Neural cell (in vitro differentiated cells): ENCODE data around the gene PGM3. TPM values are rescaled to one million over a fixed set of nuclear protein-coding genes. Genes with fewer than 3 reads are reported as not detected.

Source experiments
- H2AFZ ChIP-seq: fragments of 200-600, 300-800 bp; sonication (generic), shearing (Covaris generic); 2 replicates; pipeline ENCODE4 v1.6.0; 2014; ENCODE audit warnings: low read depth, mild to moderate bottlenecking, antibody characterized with exemption, low read length, moderate library complexity
- H3F3A ChIP-seq: fragments of 200-600 bp; shearing (Covaris generic); 2 replicates; pipeline ENCODE4 v1.6.1; 2016; ENCODE audit warnings: mild to moderate bottlenecking, moderate library complexity, mixed read lengths, antibody characterized with exemption, low read length; ENCODE audit not compliant: insufficient read depth, poor library complexity, severe bottlenecking
- H3K27ac ChIP-seq: fragments of 200-600, 300-800 bp; sonication (generic), shearing (Covaris generic); 2 replicates; pipeline ENCODE4 v1.5.1; 2014; ENCODE audit warnings: mild to moderate bottlenecking, low read length, moderate library complexity
- H3K27me3 ChIP-seq: fragments of 300-800, 200-600 bp; sonication (generic), shearing (Covaris generic); 2 replicates; pipeline ENCODE4 v1.6.0; 2014; ENCODE audit warnings: mild to moderate bottlenecking, low read depth, low read length, moderate library complexity; ENCODE audit not compliant: insufficient read depth
- H3K36me3 ChIP-seq: fragments of 300-800, 200-600 bp; sonication (generic), shearing (Covaris generic); 2 replicates; pipeline ENCODE4 v1.5.1; 2014; ENCODE audit warnings: mild to moderate bottlenecking, antibody characterized with exemption, low read length, moderate library complexity; ENCODE audit not compliant: insufficient read depth
- H3K4me2 ChIP-seq: fragments of 300-800, 200-600 bp; sonication (generic), shearing (Covaris generic); 2 replicates; pipeline ENCODE4 v1.6.0; 2014; ENCODE audit warnings: mild to moderate bottlenecking, low read length
- H3K4me3 ChIP-seq: fragments of 300-800, 200-600 bp; sonication (generic), shearing (Covaris generic); 2 replicates; pipeline ENCODE4 v1.5.1; 2014; ENCODE audit warnings: mild to moderate bottlenecking, low read length, moderate library complexity
- H3K79me2 ChIP-seq: fragments of 200-600 bp; shearing (Covaris generic); replicated peaks from 2 replicates; pipeline ENCODE4 v1.6.0; 2014; ENCODE audit warnings: mild to moderate bottlenecking, low read length, moderate library complexity; ENCODE audit not compliant: insufficient read depth
- H3K9ac ChIP-seq: fragments of 300-800, 200-600 bp; sonication (generic), shearing (Covaris generic); 2 replicates; pipeline ENCODE4 v1.6.1; 2016; ENCODE audit warnings: mild to moderate bottlenecking, low read length, mixed read lengths
- H3K9me2 ChIP-seq: fragments of 200-600 bp; shearing (Covaris generic); 2 replicates; pipeline ENCODE4 v1.6.1; 2016; ENCODE audit warnings: mild to moderate bottlenecking, low read length, mixed read lengths; ENCODE audit not compliant: insufficient read depth
- H3K9me3 ChIP-seq: fragments of 200-600, 300-800 bp; sonication (generic), shearing (Covaris generic); 2 replicates; pipeline ENCODE4 v1.6.1; 2016; ENCODE audit warnings: mild to moderate bottlenecking, mixed run types, low read length, moderate library complexity, mixed read lengths
- H4K20me1 ChIP-seq: fragments of 200-600 bp; shearing (Covaris generic); 2 replicates; pipeline ENCODE4 v1.6.1; 2016; ENCODE audit warnings: mild to moderate bottlenecking, mixed run types; ENCODE audit not compliant: insufficient read depth
- EP300 ChIP-seq: fragments of 450-650 bp; conservative IDR thresholded peaks from 2 replicates; pipeline ENCODE4 v1.6.1; 2014; ENCODE audit warnings: antibody characterized with exemption, mild to moderate bottlenecking, moderate library complexity; ENCODE audit not compliant: poor library complexity, severe bottlenecking
- EZH2 ChIP-seq: fragments of 200-600, 300-800 bp; shearing (Covaris generic), sonication (generic); IDR thresholded peaks from 2 replicates; pipeline ENCODE4 v1.6.1; 2014; ENCODE audit warnings: antibody characterized with exemption, low read length, borderline replicate concordance, mild to moderate bottlenecking; ENCODE audit not compliant: insufficient read depth, poor library complexity, severe bottlenecking
- MXI1 ChIP-seq: fragments of 450-650 bp; conservative IDR thresholded peaks from 2 replicates; pipeline ENCODE4 v1.6.1; 2014; ENCODE audit warnings: antibody characterized with exemption, mild to moderate bottlenecking; ENCODE audit not compliant: poor library complexity, severe bottlenecking
- POLR2AphosphoS5 ChIP-seq: IDR thresholded peaks from 2 replicates; pipeline ENCODE4 v1.6.1; 2012
- RAD21 ChIP-seq: fragments of 450-650 bp; conservative IDR thresholded peaks from 2 replicates; pipeline ENCODE4 v1.6.1; 2014; ENCODE audit warnings: antibody characterized with exemption, mild to moderate bottlenecking, moderate library complexity
- REST ChIP-seq: IDR thresholded peaks from 2 replicates; pipeline ENCODE4 v1.6.1; 2012; ENCODE audit warnings: borderline replicate concordance
- SMC3 ChIP-seq: fragments of 450-650 bp; conservative IDR thresholded peaks from 2 replicates; pipeline ENCODE4 v1.6.1; 2014; ENCODE audit warnings: antibody characterized with exemption, mild to moderate bottlenecking, moderate library complexity; ENCODE audit not compliant: poor library complexity
- TAF1 ChIP-seq: IDR thresholded peaks from 2 replicates; pipeline ENCODE4 v1.6.1; 2012; ENCODE audit warnings: low read depth
- polyA plus RNA-seq: library from polyadenylated mRNA; depleted of rRNA; stranded (reverse); fragments of >200 nt; gene quantifications from 2 replicates; pipeline ENCODE4 v1.2.3, GENCODE V29; 2014
- TF ChIP-seq, protein P1 (sequence below): fragments of 450-650 bp; IDR thresholded peaks from 2 replicates; pipeline ENCODE4 v1.5.1; 2014; ENCODE audit warnings: antibody characterized with exemption, mild to moderate bottlenecking, moderate library complexity; ENCODE audit not compliant: poor library complexity, severe bottlenecking

Gene PGM3
- polyA plus RNA-seq, 1 donor from 2014 or later = 198 TPM

- H3K9ac ChIP-seq = no peak overlapping the region
- H3K27me3 ChIP-seq = no peaks in the 10 kb centered on the region
- no peak overlapping the region for H2AFZ ChIP-seq
- H3K9me2 ChIP-seq = no peaks in the 10 kb centered on the region
- H3K4me2 ChIP-seq = no peak overlapping the region
- TF ChIP-seq REST (no peak), RAD21 (no peak), TAF1 (no peak)
- no peak overlapping the region for H3K27ac ChIP-seq
- H4K20me1 ChIP-seq = no peaks in the 10 kb centered on the region
- no peaks in the 10 kb centered on the region for H3K79me2 ChIP-seq
- H3K9me3 ChIP-seq = no peaks in the 10 kb centered on the region
- H3K36me3 ChIP-seq = no peaks in the 10 kb centered on the region
- H3F3A ChIP-seq = no peaks in the 10 kb centered on the region
- H3K4me3 ChIP-seq = no peak overlapping the region
These were observed 33.5 kb upstream of the PGM3 start for GRCh38 chr6:83226517-83226916.

GRCh38 chr6:83221889-83222479 is 28.9 kb upstream of the PGM3 start:
- no peaks in the 10 kb centered on the region for H3K27me3 ChIP-seq
- no peaks in the 10 kb centered on the region for H3K79me2 ChIP-seq
- no peak overlapping the region for H3K4me2 ChIP-seq
- no peak overlapping the region for H3K9ac ChIP-seq
- no peaks in the 10 kb centered on the region for H3K9me3 ChIP-seq
- H2AFZ ChIP-seq = no peak overlapping the region
- no peaks in the 10 kb centered on the region for H3F3A ChIP-seq
- no peak overlapping the region for H3K27ac ChIP-seq
- no peak overlapping the region for H3K4me3 ChIP-seq
- TF ChIP-seq POLR2AphosphoS5 = no peak
- TF ChIP-seq MXI1 = no peak
- no peak for TF ChIP-seq EP300
- no peak for TF ChIP-seq TAF1
- no peak for TF ChIP-seq EZH2
- TF ChIP-seq, protein P1, sequence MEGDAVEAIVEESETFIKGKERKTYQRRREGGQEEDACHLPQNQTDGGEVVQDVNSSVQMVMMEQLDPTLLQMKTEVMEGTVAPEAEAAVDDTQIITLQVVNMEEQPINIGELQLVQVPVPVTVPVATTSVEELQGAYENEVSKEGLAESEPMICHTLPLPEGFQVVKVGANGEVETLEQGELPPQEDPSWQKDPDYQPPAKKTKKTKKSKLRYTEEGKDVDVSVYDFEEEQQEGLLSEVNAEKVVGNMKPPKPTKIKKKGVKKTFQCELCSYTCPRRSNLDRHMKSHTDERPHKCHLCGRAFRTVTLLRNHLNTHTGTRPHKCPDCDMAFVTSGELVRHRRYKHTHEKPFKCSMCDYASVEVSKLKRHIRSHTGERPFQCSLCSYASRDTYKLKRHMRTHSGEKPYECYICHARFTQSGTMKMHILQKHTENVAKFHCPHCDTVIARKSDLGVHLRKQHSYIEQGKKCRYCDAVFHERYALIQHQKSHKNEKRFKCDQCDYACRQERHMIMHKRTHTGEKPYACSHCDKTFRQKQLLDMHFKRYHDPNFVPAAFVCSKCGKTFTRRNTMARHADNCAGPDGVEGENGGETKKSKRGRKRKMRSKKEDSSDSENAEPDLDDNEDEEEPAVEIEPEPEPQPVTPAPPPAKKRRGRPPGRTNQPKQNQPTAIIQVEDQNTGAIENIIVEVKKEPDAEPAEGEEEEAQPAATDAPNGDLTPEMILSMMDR = peak; percentile 85
- peak; percentile 85 for TF ChIP-seq SMC3
- TF ChIP-seq REST = no peak
- peak; percentile 84 for TF ChIP-seq RAD21
- H4K20me1 ChIP-seq = no peaks in the 10 kb centered on the region
- no peaks in the 10 kb centered on the region for H3K9me2 ChIP-seq
- no peaks in the 10 kb centered on the region for H3K36me3 ChIP-seq
